Cardiac fibroblast (primary cell): ENCODE data around the gene RHBDL2.
A peak's percentile ranks its signal among the peaks of the same experiment; 100 is the strongest.

ENCODE experiments used
- DNase-seq, 2 donors: peaks; one replicate each; pipeline versions ENCODE4 v3.0.0 to v3.0.0-alpha.2; 2010; ENCODE audit warnings: low read depth in 2 of 2
- H3K4me3 ChIP-seq, 2 donors: replicated peaks in 1 of 2; 1 replicate in 1 of 2; 2 replicates in 1 of 2; pipeline ENCODE4 v1.5.1; 2011; ENCODE audit warnings: low read depth in 2 of 2, low read length in 2 of 2, mild to moderate bottlenecking in 2 of 2, moderate library complexity in 1 of 2
- TF ChIP-seq, protein P1 (sequence below): IDR thresholded peaks from one replicate; pipeline ENCODE4 v1.5.1; 2011; ENCODE audit warnings: low read depth, mild to moderate bottlenecking, low read length, inconsistent platforms

Gene RHBDL2

GRCh38 chr1:38932571-38932970, 9.1 kb downstream of the RHBDL2 start:
- TF ChIP-seq, protein P1, sequence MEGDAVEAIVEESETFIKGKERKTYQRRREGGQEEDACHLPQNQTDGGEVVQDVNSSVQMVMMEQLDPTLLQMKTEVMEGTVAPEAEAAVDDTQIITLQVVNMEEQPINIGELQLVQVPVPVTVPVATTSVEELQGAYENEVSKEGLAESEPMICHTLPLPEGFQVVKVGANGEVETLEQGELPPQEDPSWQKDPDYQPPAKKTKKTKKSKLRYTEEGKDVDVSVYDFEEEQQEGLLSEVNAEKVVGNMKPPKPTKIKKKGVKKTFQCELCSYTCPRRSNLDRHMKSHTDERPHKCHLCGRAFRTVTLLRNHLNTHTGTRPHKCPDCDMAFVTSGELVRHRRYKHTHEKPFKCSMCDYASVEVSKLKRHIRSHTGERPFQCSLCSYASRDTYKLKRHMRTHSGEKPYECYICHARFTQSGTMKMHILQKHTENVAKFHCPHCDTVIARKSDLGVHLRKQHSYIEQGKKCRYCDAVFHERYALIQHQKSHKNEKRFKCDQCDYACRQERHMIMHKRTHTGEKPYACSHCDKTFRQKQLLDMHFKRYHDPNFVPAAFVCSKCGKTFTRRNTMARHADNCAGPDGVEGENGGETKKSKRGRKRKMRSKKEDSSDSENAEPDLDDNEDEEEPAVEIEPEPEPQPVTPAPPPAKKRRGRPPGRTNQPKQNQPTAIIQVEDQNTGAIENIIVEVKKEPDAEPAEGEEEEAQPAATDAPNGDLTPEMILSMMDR: no peak
- H3K4me3 ChIP-seq: no peak overlapping the region
- no peak for DNase-seq

- TF ChIP-seq, protein P1: no peak
- DNase-seq: no peak
- no peak overlapping the region for H3K4me3 ChIP-seq
Observed at GRCh38 chr1:38929476-38929875, 12.2 kb downstream of the RHBDL2 start.

- H3K4me3 ChIP-seq: no peak overlapping the region
- DNase-seq: no peak
- TF ChIP-seq, protein P1: no peak
Observed at GRCh38 chr1:38929054-38929453, 12.6 kb downstream of the RHBDL2 start.

DNA sequence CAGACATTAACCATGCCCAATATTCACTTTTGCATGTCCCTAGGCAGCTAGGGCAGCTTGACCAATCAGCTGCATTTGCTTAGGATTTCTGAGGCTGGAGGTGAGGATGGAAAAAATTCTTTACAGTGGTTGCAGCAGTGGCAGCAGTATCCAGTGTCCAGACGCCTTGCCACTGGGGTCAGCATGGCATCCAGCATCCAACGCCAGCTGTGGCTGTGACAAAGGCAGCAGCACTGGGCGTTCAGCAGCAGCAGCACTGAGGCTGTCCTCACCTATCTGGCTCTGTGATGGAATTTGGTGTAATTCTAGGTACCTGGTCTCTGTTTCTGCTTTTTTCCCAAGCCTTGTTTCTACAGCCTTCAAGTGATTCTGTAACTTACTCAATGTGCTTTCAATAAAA, 15.5 kb downstream of the RHBDL2 start:
- H3K4me3 ChIP-seq: no peak overlapping the region
- no peak for DNase-seq
- TF ChIP-seq, protein P1: no peak

DNA sequence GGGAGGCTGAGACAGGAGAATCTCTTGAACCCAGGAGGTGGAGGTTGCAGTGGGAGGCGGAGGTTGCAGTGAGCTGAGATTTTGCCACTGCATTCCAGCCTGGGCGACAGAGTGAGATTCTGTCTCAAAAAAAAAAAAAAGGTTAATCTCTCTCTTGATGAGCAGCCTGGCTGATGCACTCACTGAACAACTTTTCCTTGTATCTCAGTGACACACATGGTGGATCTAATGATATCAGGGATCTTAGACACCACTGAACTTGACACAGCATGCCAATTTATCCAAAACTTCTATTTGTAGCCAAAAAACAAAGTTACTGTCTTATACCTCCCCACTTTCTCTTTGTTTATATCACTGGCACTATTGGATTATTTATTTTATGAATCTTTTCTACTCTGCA, 16.2 kb downstream of the RHBDL2 start:
- H3K4me3 ChIP-seq: no peak overlapping the region
- no peak for DNase-seq
- TF ChIP-seq, protein P1: no peak

DNA sequence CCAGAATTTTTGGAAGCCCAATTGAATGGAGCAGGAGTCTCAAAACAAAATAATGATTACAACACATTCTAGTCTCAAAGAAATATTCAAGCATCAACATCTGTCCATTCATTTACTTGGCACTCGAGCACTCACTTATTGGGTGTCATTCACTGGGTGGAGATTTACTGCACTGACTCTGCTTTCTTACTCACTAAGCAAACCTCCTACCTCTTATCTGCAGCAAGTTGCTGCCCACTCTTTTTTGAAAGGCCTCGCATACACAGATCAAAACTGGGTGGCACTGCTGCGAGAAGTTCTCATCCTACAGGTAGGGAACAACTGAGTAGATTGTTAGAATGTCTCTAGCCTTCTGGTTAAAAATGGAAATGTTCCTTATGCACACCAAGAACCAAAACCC, 18.0 kb downstream of the RHBDL2 start:
- TF ChIP-seq, protein P1: no peak
- H3K4me3 ChIP-seq: no peak overlapping the region
- peak in 1 of 2 donors; percentile 19 for DNase-seq

DNA sequence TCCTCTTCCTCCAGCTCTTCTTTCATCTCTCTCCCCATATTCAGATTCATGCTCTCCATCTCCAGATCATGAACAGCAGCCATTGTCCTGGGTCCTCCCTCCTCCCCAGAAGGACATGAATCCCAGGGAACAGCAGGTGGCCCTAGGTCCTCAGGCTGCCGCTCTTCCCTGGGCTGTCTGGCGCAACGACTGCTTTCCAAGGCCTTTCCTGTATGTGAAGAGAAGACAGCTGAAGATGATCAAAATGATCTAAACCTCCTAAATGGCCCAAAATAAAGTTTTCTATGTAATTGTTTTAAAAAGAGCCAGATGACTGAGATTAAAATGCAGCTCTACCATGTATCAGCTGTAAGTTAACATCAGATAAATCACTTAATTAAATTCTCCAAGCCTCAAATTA, 22.5 kb downstream of the RHBDL2 start:
- TF ChIP-seq, protein P1: no peak
- no peak overlapping the region for H3K4me3 ChIP-seq
- DNase-seq: no peak
